ENCODE results near the gene SMIM9. TPM values are rescaled to one million over a fixed set of nuclear protein-coding genes. Genes with fewer than 3 reads are reported as not detected.
A peak's percentile ranks its signal among the peaks of the same experiment; 100 is the strongest.

The SMIM9 gene
- total and polyA plus RNA-seq, 9 of the 15 experiments (the other 6 are each of a cell fraction or from before 2014, with no cell fraction given): 0.08 TPM; not detected in 8

GRCh38 chrX:154784149-154784995 is 50.1 kb downstream of the SMIM9 start (continued):
- TF ChIP-seq, protein P1, sequence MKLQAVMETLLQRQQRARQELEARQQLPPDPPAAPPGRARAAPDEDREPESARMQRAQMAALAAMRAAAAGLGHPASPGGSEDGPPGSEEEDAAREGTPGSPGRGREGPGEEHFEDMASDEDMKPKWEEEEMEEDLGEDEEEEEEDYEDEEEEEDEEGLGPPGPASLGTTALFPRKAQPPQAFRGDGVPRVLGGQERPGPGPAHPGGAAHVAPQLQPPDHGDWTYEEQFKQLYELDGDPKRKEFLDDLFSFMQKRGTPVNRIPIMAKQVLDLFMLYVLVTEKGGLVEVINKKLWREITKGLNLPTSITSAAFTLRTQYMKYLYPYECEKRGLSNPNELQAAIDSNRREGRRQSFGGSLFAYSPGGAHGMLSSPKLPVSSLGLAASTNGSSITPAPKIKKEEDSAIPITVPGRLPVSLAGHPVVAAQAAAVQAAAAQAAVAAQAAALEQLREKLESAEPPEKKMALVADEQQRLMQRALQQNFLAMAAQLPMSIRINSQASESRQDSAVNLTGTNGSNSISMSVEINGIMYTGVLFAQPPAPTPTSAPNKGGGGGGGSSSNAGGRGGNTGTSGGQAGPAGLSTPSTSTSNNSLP (IDR thresholded peaks at IDR 0.05; ENCODE audit: borderline replicate concordance, low read depth, low read length): no peak
- no peak for TF ChIP-seq YY1 (IDR thresholded peaks at IDR 0.05; ENCODE audit: borderline replicate concordance in 1 of 3, control insufficient read depth in 1 of 3, extremely low read depth in 1 of 3, insufficient read depth in 3 of 3, insufficient read length in 1 of 3, insufficient replicate concordance in 2 of 3, low read depth in 1 of 3, low read length in 2 of 3)
- no peak for TF ChIP-seq ETV6 (IDR thresholded peaks at IDR 0.05; ENCODE audit: borderline replicate concordance in 1 of 2, low read depth in 2 of 2, low read length in 1 of 2)
- TF ChIP-seq ETV6 (CRISPR knock-in tag; IDR thresholded peaks at IDR 0.05; ENCODE audit: borderline replicate concordance): no peak
- TF ChIP-seq, protein P2, sequence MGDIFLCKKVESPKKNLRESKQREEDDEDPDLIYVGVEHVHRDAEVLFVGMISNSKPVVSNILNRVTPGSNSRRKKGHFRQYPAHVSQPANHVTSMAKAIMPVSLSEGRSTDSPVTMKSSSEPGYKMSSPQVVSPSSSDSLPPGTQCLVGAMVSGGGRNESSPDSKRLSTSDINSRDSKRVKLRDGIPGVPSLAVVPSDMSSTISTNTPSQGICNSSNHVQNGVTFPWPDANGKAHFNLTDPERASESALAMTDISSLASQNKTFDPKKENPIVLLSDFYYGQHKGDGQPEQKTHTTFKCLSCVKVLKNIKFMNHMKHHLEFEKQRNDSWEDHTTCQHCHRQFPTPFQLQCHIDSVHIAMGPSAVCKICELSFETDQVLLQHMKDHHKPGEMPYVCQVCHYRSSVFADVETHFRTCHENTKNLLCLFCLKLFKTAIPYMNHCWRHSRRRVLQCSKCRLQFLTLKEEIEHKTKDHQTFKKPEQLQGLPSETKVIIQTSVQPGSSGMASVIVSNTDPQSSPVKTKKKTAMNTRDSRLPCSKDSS (IDR thresholded peaks at IDR 0.05; ENCODE audit: low read depth, partially characterized antibody): no peak
- no peak for TF ChIP-seq ADNP (tag; IDR thresholded peaks at IDR 0.05)
- TF ChIP-seq SMC3 (conservative IDR thresholded peaks at IDR 0.05; ENCODE audit: insufficient read depth, low read depth, low read length): no peak
- TF ChIP-seq PTTG1 (tag; IDR thresholded peaks at IDR 0.05; ENCODE audit: low read depth): 0 out of 2 replicates have a peak, but pooled peaks have one; percentile 22
- no peak for TF ChIP-seq KAT8 (IDR thresholded peaks at IDR 0.05; ENCODE audit: low read depth)

All from K562 (cell line).